ENCODE results near the gene DEFB118. TPM values are rescaled to one million over a fixed set of nuclear protein-coding genes. Genes with fewer than 3 reads are reported as not detected.
"Not testable (repeated sequence)": the region's sequence is repeated elsewhere in the genome, so short reads cannot be mapped to it uniquely, and the experiment has no call there.

The DEFB118 gene
- not detected for polyA plus RNA-seq (ENCODE audit: insufficient read length)

GRCh38 chr20:31368301-31368700 is at the start of gene DEFB118:
TSS of gene DEFB118 (plus strand) at chr20:31368601. CDS start at chr20:31368651, 50 bp downstream.
- DNase-seq (ENCODE audit: low read depth): no peak

GRCh38 chr20:31322504-31322903 is 45.9 kb upstream of the DEFB118 start:
- DNase-seq (ENCODE audit: low read depth): no peak

- no peak for DNase-seq (ENCODE audit: low read depth)
These were observed 37.5 kb upstream of the DEFB118 start for GRCh38 chr20:31330893-31331292.

- DNase-seq (ENCODE audit: low read depth): no peak
These were observed 26.9 kb upstream of the DEFB118 start for GRCh38 chr20:31341470-31341869.

GRCh38 chr20:31355981-31356380 is 12.4 kb upstream of the DEFB118 start:
- DNase-seq (ENCODE audit: low read depth): no peak

- no peak for DNase-seq (ENCODE audit: low read depth)
These were observed 5.1 kb upstream of the DEFB118 start for GRCh38 chr20:31363295-31363694.

GRCh38 chr20:31364272-31364671 is 4.1 kb upstream of the DEFB118 start:
- not testable (repeated sequence) for DNase-seq (ENCODE audit: low read depth)

GRCh38 chr20:31374346-31374745 is 5.9 kb downstream of the DEFB118 start:
- no peak for DNase-seq (ENCODE audit: low read depth)

GRCh38 chr20:31390490-31390889 is 22.1 kb downstream of the DEFB118 start, which contains the start of gene DEFB119:
TSS of gene DEFB119 (minus strand) at chr20:31390590. CDS start at chr20:31390483, 107 bp downstream.
- DNase-seq (ENCODE audit: low read depth): no peak

- no peak for DNase-seq (ENCODE audit: low read depth)
These were observed 24.4 kb downstream of the DEFB118 start for GRCh38 chr20:31392836-31393235.

- DNase-seq (ENCODE audit: low read depth): no peak
These were observed 26.5 kb downstream of the DEFB118 start for GRCh38 chr20:31394900-31395299.

GRCh38 chr20:31403886-31404285 is 35.5 kb downstream of the DEFB118 start:
- no peak for DNase-seq (ENCODE audit: low read depth)

- DNase-seq (ENCODE audit: low read depth): no peak
These were observed 37.7 kb downstream of the DEFB118 start, which contains the start of gene DEFB121 for GRCh38 chr20:31406115-31406514. TSS of gene DEFB121 (minus strand) at chr20:31406215. CDS start at chr20:31406152, 63 bp downstream.

- no peak for DNase-seq (ENCODE audit: low read depth)
These were observed 41.6 kb downstream of the DEFB118 start for GRCh38 chr20:31410011-31410410.

GRCh38 chr20:31414381-31414780 is 46.0 kb downstream of the DEFB118 start:
- DNase-seq (ENCODE audit: low read depth): no peak

- no peak for DNase-seq (ENCODE audit: low read depth)
These were observed 47.3 kb downstream of the DEFB118 start for GRCh38 chr20:31415653-31416052.

GRCh38 chr20:31418307-31418706 is 49.9 kb downstream of the DEFB118 start:
- DNase-seq (ENCODE audit: low read depth): no peak

Other genes starting within 250 kb of the DEFB118 start
- gene DEFB115, start 110.9 kb upstream of the DEFB118 start, polyA plus RNA-seq (ENCODE audit: insufficient read length): not detected
- gene DEFB116, start 60.0 kb upstream of the DEFB118 start, polyA plus RNA-seq (ENCODE audit: insufficient read length): not detected
- not detected for gene DEFB119, start 22.0 kb downstream of the DEFB118 start, polyA plus RNA-seq (ENCODE audit: insufficient read length)
- gene DEFB121, start 37.6 kb downstream of the DEFB118 start, polyA plus RNA-seq (ENCODE audit: insufficient read length): not detected
- gene DEFB123, start 72.0 kb downstream of the DEFB118 start, polyA plus RNA-seq (ENCODE audit: insufficient read length): not detected
- gene DEFB124, start 106.5 kb downstream of the DEFB118 start, polyA plus RNA-seq (ENCODE audit: insufficient read length): 1.3 TPM
- 5.8 TPM for gene REM1, start 106.7 kb downstream of the DEFB118 start, polyA plus RNA-seq (ENCODE audit: insufficient read length)
- 73.3 TPM for gene HM13, start 145.8 kb downstream of the DEFB118 start, polyA plus RNA-seq (ENCODE audit: insufficient read length)
- gene ID1, start 236.7 kb downstream of the DEFB118 start, polyA plus RNA-seq (ENCODE audit: insufficient read length): 16.6 TPM